Measurements from ENCODE around the gene FAM118B.

The FAM118B gene

DNA sequence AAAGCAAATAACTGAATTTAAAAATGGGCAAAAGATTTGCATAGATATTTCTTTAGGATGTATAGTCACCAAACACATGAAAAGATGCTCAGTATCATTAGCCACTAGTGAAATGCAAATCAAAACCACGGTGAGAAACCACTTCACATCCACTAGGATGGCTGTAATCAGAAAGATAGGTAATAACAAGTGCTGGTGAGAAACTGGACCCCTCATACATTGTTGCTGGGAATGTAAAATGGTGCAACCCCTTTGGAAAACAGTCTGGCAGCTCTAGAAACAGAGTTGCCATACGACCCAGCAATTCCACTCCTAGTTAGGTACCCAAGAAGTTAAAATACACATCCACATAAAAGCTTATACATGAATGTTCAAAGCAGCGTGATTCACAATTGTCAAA lies 16.5 kb upstream of the FAM118B start:
- H3K4me3 Mint-ChIP-seq = no peak overlapping the region
- H3K9me3 Mint-ChIP-seq = peaks cover 11% of the 10 kb centered on the region
- no peak overlapping the region for H3K27ac Mint-ChIP-seq
- H3K36me3 Mint-ChIP-seq (ENCODE audit: low read depth) = peaks cover 82% of the 10 kb centered on the region
- no peaks in the 10 kb centered on the region for H3K4me1 Mint-ChIP-seq (ENCODE audit: low read depth)
- no peaks in the 10 kb centered on the region for H3K27me3 Mint-ChIP-seq

DNA sequence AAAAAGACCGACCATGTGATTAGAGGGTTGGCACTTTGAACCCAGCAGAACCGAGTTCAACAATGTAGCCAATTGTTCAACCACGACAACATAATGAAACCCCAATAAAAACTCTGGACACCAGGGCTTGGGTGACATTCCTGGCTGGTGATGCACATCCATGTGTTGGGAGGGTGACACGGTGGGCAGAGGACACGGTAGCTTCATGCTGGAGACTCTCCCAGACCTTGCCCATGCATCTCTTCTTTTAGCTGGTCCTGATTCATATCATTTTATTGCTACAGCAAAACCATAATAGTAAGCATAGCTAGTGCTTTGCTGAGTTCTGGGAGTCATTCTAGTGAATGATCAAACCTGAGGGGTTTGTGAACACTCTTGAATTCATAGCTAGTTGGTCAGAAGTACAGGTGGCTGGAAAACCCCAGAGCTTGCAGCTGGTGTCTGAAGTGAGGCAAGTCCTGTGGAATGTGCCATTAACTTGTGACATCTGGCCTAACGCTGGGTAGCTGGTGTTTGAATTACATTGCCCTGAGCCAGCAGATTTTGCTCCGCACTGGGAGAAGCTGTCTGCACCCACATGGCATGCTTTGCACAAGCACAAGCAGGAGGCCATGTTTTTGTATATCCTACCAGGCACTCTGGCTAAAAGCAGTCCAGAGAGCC lies 14.2 kb upstream of the FAM118B start:
- Mint-ChIP-seq H3K36me3 (ENCODE audit: low read depth) (peaks cover 83% of the 10 kb centered on the region), H3K27me3 (no peaks in the 10 kb centered on the region), H3K27ac (no peak overlapping the region), H3K4me1 (ENCODE audit: low read depth) (no peaks in the 10 kb centered on the region), H3K4me3 (no peak overlapping the region), H3K9me3 (peaks cover 11% of the 10 kb centered on the region)

DNA sequence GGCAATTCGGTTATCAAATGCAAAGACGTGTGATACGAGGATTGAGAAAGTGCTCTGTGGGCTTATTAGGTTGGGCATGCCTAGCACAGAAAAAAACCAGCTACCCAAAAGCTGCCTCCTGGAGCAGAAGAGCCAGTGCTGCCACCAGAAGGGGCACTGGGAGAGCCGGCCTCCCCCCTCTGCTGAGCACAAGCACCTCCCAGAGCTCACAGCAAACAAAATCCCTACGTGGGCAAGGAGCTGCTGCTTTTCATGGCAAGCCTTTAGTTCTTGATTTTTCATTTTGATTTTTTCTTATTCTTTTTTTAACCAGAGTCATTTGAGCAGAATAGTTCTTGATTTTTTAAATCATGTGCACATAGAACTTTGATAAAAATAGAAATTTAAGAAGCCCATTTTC lies 12.9 kb upstream of the FAM118B start:
- Mint-ChIP-seq H3K9me3 (peaks cover 11% of the 10 kb centered on the region), H3K27me3 (no peaks in the 10 kb centered on the region), H3K4me1 (ENCODE audit: low read depth) (no peaks in the 10 kb centered on the region), H3K27ac (no peak overlapping the region), H3K4me3 (no peak overlapping the region), H3K36me3 (ENCODE audit: low read depth) (peaks cover 85% of the 10 kb centered on the region)

DNA sequence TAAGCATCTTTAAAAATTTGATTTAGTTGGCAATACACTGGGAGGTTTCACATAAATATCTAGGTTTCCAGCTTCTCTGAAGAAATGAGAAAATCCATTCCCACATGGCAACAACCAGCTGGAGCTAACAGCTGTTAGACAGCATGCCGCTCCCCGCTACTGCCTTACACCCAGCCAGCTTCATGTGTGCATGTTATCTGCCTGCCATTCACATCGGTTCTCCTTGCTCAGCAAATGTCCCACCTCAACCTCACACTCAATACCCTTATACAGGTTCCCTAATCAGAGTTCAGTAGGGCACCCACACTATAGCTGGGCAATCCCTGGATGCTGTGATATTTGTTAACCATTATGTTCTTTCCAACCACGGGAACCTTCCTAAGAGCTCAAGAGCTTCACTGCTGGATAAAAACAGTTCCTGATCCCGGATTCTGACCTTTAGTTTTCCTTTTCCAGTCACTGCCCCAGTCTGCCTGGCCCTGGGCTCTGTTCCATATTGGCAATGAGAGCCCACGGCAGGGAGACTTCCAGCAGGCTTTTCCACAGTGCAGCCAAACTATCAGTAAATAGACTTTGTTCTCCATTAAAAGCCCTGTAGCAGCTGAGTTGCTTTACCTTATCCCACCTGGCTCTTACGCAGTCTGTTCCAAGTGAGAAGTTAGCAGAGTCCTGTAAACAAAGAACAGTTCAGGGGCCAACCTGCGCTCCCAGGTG lies 8.8 kb upstream of the FAM118B start:
- H3K27me3 Mint-ChIP-seq = no peaks in the 10 kb centered on the region
- no peak overlapping the region for H3K27ac Mint-ChIP-seq
- H3K4me3 Mint-ChIP-seq = no peak overlapping the region
- no peaks in the 10 kb centered on the region for H3K4me1 Mint-ChIP-seq (ENCODE audit: low read depth)
- peaks cover 85% of the 10 kb centered on the region for H3K36me3 Mint-ChIP-seq (ENCODE audit: low read depth)
- H3K9me3 Mint-ChIP-seq = peaks cover 6% of the 10 kb centered on the region

DNA sequence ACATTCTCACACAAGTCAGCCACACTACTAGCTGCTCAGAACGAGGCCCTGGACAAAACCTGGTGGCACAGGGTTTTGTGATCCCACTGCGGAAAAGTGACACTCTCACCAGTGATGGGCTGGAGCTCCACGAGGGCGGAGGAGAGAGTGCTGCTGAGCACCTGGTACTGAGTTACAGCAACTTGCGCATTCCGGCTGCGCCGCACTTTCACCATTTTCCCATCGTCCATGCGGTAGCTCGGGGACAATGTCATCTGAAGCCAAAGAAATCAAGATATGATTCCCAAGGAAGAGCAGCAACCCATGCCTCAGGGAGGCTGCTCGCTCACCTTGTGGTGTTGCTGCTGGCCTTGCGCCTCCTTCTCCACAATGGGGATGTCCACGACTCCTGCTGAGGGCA lies 6.2 kb upstream of the FAM118B start:
- H3K27ac Mint-ChIP-seq = no peak overlapping the region
- no peaks in the 10 kb centered on the region for H3K27me3 Mint-ChIP-seq
- H3K4me3 Mint-ChIP-seq = no peak overlapping the region
- H3K9me3 Mint-ChIP-seq = no peaks in the 10 kb centered on the region
- H3K36me3 Mint-ChIP-seq (ENCODE audit: low read depth) = peaks cover 81% of the 10 kb centered on the region
- H3K4me1 Mint-ChIP-seq (ENCODE audit: low read depth) = peaks cover 12% of the 10 kb centered on the region

DNA sequence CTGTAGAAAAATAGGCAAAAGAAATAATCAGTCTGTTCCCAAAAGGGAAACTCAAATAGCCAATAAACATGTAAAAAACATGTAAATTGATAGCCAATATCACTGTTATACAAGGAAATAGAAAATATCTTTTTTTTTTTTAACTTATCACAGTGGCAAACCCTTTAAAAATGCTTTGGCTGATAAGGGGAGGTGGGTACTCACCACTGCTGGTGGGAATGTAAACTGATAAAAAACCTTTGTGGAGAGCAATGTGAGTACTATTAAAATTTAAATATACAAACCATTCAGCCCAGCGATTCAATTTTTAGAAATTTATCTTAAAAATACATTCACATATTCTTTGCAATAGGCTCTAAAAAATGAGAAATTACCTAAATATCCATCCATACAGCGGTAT lies 3.7 kb upstream of the FAM118B start:
- H3K4me3 Mint-ChIP-seq = no peak overlapping the region
- no peak overlapping the region for H3K27ac Mint-ChIP-seq
- peaks cover 60% of the 10 kb centered on the region for H3K36me3 Mint-ChIP-seq (ENCODE audit: low read depth)

DNA sequence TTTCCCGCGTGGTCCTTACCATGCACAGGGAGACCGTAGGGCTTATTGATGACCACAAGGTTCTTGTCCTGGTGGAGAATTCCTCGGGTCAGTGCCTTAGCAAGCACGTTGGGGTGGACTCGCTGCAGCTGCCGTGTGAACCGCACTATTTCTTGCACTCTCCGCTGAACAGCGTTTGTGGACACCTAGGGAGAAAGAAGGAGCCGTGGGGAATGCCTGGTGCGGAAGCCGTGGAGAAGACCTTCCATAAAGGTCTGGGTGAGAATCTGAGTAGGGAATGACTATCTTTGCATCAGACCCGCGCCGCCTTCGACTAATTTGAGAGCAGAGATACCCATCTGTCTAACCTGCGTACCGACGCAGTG lies 729 bp upstream of the FAM118B start:
- no peaks in the 10 kb centered on the region for H3K9me3 Mint-ChIP-seq
- H3K4me3 Mint-ChIP-seq = peak overlapping the region; percentile 94
- peak overlapping the region; percentile 94 for H3K27ac Mint-ChIP-seq
- no peaks in the 10 kb centered on the region for H3K27me3 Mint-ChIP-seq
- H3K4me1 Mint-ChIP-seq (ENCODE audit: low read depth) = peaks cover 56% of the 10 kb centered on the region
- H3K36me3 Mint-ChIP-seq (ENCODE audit: low read depth) = peaks cover 38% of the 10 kb centered on the region

More for the DNA sequence above, 3.7 kb upstream of the FAM118B start:
- Mint-ChIP-seq H3K9me3 (no peaks in the 10 kb centered on the region), H3K4me1 (ENCODE audit: low read depth) (peaks cover 35% of the 10 kb centered on the region), H3K27me3 (no peaks in the 10 kb centered on the region)

DNA sequence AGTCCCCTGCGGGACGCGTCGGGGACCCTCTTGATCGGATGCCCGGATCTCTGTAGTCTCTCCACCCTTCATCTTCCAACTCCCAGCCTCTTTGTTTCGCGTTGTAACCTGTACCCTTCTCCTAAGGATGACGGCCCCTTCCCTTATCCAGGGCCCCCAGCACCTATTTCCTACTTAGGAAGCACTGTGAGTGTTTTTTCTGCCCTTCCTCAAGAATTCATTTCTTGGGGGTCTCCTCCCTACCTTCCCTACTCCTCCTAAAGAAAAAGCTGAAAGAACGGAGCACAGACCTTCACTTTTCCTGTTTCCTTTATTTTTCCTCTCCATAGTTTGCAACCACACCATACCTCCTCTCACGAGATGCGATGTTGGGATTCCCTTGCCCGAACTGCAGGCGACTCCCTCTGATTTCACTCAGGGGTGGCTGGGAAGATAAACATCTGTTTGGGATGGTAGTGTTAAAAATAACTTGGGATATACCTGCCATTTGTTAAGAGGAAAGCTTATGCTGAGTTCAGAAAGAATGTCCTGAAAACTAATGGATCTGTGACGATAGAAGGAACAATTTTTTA lies 593 bp downstream of the FAM118B start:
- peak overlapping the region; percentile 94 for H3K4me3 Mint-ChIP-seq
- peaks cover 67% of the 10 kb centered on the region for H3K4me1 Mint-ChIP-seq (ENCODE audit: low read depth)
- H3K27ac Mint-ChIP-seq = peak overlapping the region; percentile 94
- no peaks in the 10 kb centered on the region for H3K27me3 Mint-ChIP-seq
- no peaks in the 10 kb centered on the region for H3K9me3 Mint-ChIP-seq
- peaks cover 27% of the 10 kb centered on the region for H3K36me3 Mint-ChIP-seq (ENCODE audit: low read depth)

DNA sequence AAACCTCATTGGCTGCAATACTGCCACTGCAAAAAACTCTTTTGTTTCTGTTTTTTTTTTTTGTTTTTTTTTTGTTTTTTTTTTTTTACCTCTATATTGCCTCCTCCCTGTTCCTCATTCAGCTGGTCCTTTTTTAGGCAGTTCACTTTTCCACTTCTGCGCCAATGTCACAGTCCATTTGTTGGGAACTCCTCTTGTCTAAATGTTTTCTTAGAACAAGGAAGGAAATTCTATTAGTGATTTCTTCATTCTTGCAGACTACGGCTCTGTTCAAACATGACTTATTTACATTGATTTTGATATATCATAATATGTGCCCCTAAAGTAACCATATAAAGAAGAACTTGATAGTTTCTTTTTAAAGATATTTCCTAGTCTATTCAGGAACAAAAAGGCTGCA lies 2.9 kb downstream of the FAM118B start:
- H3K36me3 Mint-ChIP-seq (ENCODE audit: low read depth) = peaks cover 12% of the 10 kb centered on the region
- no peak overlapping the region for H3K27ac Mint-ChIP-seq
- no peak overlapping the region for H3K4me3 Mint-ChIP-seq
- peaks cover 80% of the 10 kb centered on the region for H3K4me1 Mint-ChIP-seq (ENCODE audit: low read depth)
- H3K27me3 Mint-ChIP-seq = no peaks in the 10 kb centered on the region
- H3K9me3 Mint-ChIP-seq = no peaks in the 10 kb centered on the region

DNA sequence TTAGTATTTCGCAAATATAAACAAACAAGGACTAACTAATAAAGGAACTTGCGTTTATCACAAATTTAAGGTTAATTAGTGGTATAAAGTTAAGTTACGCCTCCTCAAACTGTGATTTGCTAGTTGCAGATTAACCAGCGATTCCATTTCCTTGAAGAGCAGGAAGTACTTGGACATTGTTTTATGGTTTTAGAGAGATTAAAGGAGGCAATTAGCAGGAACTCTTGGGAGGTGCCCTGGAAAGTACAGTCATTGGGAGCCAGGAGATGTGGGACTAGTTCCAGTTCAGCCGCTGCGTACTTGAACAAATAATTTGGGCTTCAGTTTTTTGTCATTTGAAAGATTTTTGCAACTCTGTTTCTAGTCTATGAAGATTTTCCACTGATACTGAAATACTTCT lies 3.3 kb downstream of the FAM118B start:
- peaks cover 76% of the 10 kb centered on the region for H3K4me1 Mint-ChIP-seq (ENCODE audit: low read depth)
- no peak overlapping the region for H3K4me3 Mint-ChIP-seq
- H3K27me3 Mint-ChIP-seq = no peaks in the 10 kb centered on the region
- H3K36me3 Mint-ChIP-seq (ENCODE audit: low read depth) = peaks cover 8% of the 10 kb centered on the region
- H3K27ac Mint-ChIP-seq = no peak overlapping the region
- H3K9me3 Mint-ChIP-seq = no peaks in the 10 kb centered on the region

DNA sequence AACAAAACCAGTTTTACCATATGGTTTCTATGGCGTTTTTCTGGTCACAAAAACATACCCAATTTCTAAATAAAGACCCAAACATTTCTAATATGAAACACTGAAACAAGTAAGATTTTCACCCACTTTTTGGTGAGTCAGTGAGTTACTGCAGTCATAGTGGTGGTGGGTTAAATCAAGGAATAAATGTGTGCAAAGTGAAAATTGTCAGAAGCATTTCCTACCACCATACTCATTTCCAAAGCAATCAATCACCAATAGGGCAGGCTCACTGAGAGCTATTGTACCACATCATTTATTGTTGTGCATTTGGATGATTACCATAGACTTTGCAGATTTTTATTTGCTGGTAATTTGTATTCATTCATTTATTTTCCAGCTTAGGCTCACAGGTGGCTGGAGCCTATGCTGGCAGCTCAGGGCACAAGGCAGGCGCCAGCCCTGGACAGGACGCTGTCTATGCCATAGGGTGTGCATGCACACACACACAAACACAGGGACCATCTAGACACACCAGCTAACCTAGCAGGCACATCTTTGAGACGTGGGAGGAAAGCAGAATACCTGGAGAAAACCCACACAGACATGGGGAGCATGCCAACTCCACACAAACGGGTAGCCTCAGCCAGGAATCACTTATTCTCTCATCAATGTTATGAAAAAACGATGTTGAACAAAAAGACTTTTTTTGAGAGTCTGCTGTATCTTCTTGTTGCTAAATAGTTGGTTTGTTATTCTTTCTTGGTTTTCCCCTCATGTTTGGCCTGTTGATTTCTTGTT lies 5.1 kb downstream of the FAM118B start:
- H3K4me1 Mint-ChIP-seq (ENCODE audit: low read depth) = peaks cover 59% of the 10 kb centered on the region
- H3K27me3 Mint-ChIP-seq = no peaks in the 10 kb centered on the region

DNA sequence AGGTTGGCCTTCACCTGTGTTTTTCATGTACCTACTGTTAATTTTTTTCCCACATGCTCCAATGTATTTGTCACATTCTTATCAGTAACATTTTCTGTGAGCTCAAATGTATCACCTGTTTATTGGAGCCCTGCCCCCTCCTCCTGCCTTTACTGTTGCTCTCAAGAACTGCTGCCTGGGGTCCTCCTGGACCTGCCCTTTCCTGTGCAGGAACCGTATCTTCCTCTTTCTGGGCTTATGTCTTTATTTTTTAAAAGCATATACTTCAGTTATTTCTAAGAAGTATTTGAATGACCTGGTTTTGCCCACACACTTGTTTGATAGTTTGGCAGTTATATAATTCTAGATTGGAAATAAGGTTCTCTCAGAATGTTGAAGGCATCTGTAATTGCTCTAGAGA lies 5.9 kb downstream of the FAM118B start:
- Mint-ChIP-seq H3K4me1 (ENCODE audit: low read depth) (peaks cover 52% of the 10 kb centered on the region), H3K9me3 (no peaks in the 10 kb centered on the region), H3K27me3 (no peaks in the 10 kb centered on the region), H3K36me3 (ENCODE audit: low read depth) (peaks cover 3% of the 10 kb centered on the region), H3K4me3 (no peak overlapping the region), H3K27ac (peak overlapping the region; percentile 4)

More for the DNA sequence above, 5.1 kb downstream of the FAM118B start:
- no peaks in the 10 kb centered on the region for H3K9me3 Mint-ChIP-seq
- H3K36me3 Mint-ChIP-seq (ENCODE audit: low read depth) = peaks cover 3% of the 10 kb centered on the region
- peak overlapping the region; percentile 9 for H3K27ac Mint-ChIP-seq
- no peak overlapping the region for H3K4me3 Mint-ChIP-seq

DNA sequence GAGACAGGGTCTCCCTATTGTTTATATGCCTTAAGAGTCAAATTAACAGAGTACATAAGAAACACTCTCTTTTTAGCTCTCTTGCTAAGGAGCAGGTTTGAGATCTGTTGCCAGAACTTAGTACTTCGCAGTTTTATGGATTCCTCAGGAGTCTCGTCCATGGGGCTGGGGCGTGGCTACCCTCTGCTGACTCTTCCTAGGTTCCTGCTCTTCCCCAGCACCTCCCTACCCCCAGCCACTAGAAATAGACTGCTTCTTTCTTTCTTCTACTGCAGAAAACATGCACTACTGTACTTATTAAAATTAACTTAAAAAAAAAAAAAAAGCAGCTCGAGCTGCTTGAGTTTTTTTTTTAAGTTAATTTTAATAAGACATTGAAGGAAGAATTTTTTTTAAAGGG lies 8.0 kb downstream of the FAM118B start:
- H3K27me3 Mint-ChIP-seq = no peaks in the 10 kb centered on the region
- no peak overlapping the region for H3K4me3 Mint-ChIP-seq
- no peak overlapping the region for H3K27ac Mint-ChIP-seq
- peaks cover 5% of the 10 kb centered on the region for H3K36me3 Mint-ChIP-seq (ENCODE audit: low read depth)
- peaks cover 34% of the 10 kb centered on the region for H3K4me1 Mint-ChIP-seq (ENCODE audit: low read depth)
- no peaks in the 10 kb centered on the region for H3K9me3 Mint-ChIP-seq

DNA sequence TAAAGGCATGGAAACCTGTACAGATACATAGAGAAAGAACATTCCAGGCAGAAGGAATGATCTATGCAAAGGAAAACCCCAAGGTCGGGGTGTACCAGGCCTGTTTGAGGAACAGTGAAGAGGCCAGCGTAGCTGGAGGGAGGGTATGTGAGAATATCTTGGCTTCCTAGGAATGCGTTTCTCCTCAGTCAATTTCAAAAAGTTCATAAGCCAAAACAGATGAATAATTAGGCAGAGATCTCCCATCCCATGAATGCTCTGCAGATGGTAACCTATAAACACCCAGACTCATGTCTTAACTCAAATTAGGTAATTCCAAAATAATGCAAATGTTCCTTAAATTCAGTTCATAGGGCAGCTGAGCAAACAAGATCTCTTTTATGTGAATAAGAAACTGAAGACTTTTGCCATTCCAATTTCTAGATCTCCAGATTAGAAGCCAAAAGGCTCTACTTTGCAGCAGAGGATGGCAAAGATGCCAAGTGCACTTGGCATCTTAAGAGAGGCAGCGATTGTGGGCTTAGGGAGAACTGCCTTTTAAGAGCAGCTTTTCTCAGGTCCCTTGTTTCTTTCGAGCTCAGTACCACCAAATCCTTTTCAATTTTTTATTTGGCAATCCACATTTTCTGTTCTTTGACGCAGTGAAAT lies 13.2 kb downstream of the FAM118B start:
- Mint-ChIP-seq H3K4me3 (no peak overlapping the region), H3K27me3 (no peaks in the 10 kb centered on the region), H3K4me1 (ENCODE audit: low read depth) (no peaks in the 10 kb centered on the region), H3K36me3 (ENCODE audit: low read depth) (peaks cover 8% of the 10 kb centered on the region), H3K9me3 (no peaks in the 10 kb centered on the region), H3K27ac (no peak overlapping the region)

DNA sequence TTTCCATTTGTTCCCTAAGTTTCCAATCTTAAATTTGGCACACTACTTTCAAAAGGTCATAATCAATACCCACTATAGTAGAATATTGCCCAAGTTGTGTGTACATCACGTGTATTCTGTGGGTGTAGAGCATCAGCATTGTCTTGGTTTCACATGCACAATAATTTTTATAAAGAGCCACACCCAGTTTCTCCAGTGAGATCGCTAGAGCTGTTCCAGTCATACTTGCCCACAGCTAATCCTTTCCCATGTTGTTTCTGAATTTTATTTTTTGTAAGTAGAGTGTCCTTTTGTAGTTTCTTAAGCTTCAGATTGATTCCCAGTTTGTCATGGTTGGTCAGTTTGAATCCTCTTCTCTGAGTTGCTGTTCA lies 13.7 kb downstream of the FAM118B start:
- H3K4me1 Mint-ChIP-seq (ENCODE audit: low read depth) = no peaks in the 10 kb centered on the region
- peaks cover 11% of the 10 kb centered on the region for H3K36me3 Mint-ChIP-seq (ENCODE audit: low read depth)

More for the DNA sequence above, 13.7 kb downstream of the FAM118B start:
- no peaks in the 10 kb centered on the region for H3K9me3 Mint-ChIP-seq
- no peak overlapping the region for H3K27ac Mint-ChIP-seq
- H3K27me3 Mint-ChIP-seq = no peaks in the 10 kb centered on the region
- no peak overlapping the region for H3K4me3 Mint-ChIP-seq
